RWPE2 (cell line): Measurements from ENCODE around the gene NDUFAF5.
A peak's percentile ranks its signal among the peaks of the same experiment; 100 is the strongest.

Experiments used
- ATAC-seq: fragments of 200-7000 bp; cut with Tn5 transposase; 3 replicates; pipeline ENCODE4 v1.9.1; 2021; ENCODE audit warnings: low read depth
- DNase-seq: peaks from one replicate; pipeline ENCODE4 v3.0.0-alpha.2; 2020; ENCODE audit warnings: low spot score
- H3K27ac ChIP-seq: fragments of 450-650 bp; 2 replicates; pipeline ENCODE4 v1.5.1; 2017; ENCODE audit warnings: mild to moderate bottlenecking; ENCODE audit not compliant: poor library complexity, severe bottlenecking
- H3K27me3 ChIP-seq: fragments of 250-450 bp; sonication (Bioruptor Pico); 2 replicates; pipeline ENCODE4 v1.5.1; 2021; ENCODE audit warnings: mild to moderate bottlenecking, moderate library complexity; ENCODE audit not compliant: insufficient read depth, poor library complexity, severe bottlenecking
- H3K36me3 ChIP-seq: fragments of 250-450 bp; sonication (Bioruptor Pico); 2 replicates; pipeline ENCODE4 v1.5.1; 2020; ENCODE audit warnings: low read depth, mild to moderate bottlenecking, moderate library complexity
- H3K4me1 ChIP-seq: fragments of 250-450 bp; sonication (Bioruptor Pico); 2 replicates; pipeline ENCODE4 v1.5.1; 2021; ENCODE audit warnings: mild to moderate bottlenecking, moderate library complexity; ENCODE audit not compliant: insufficient read depth, poor library complexity, severe bottlenecking
- H3K4me3 ChIP-seq: fragments of 250-450 bp; sonication (Bioruptor Pico); 2 replicates; pipeline ENCODE4 v1.5.1; 2021; ENCODE audit warnings: mild to moderate bottlenecking, moderate library complexity; ENCODE audit not compliant: severe bottlenecking
- H3K9me3 ChIP-seq: fragments of 250-450 bp; sonication (Bioruptor Pico); 2 replicates; pipeline ENCODE4 v1.5.1; 2021; ENCODE audit warnings: mild to moderate bottlenecking, moderate library complexity; ENCODE audit not compliant: severe bottlenecking
- TF ChIP-seq, protein P1 (sequence below): fragments of 450-650 bp; IDR thresholded peaks from one replicate; pipeline ENCODE4 v1.5.1; 2017; ENCODE audit warnings: mild to moderate bottlenecking, moderate library complexity; ENCODE audit not compliant: poor library complexity, severe bottlenecking

NDUFAF5 gene

DNA sequence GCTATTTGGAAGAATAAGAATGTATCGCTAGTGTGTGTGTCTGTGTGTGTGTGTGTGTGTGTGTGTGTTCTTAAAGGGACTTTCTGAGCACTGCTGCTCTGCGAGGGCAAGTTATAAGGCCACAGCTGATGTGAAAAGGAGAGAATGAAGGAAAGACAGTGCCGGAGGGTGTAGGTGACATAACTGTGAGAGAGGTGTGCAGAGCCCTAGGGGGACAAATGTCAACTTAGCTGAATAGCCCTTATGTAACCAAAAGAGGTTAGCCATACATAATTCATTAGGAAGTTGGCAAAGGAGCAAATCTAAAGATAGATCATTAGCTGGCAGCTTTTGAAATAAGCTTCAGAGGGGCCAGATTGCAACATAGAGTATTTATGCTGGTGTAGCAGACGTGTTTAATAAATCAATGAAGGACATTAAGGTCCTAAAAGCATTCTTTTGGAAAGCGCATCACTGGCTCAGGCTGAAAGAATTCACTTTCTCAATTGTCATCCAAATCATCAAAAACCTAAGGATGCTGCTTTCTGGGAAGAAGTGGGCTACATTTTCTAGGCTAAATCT is 81.0 kb downstream of the NDUFAF5 start:
- no peaks in the 10 kb centered on the region for H3K36me3 ChIP-seq
- H3K4me3 ChIP-seq: no peak overlapping the region
- TF ChIP-seq, protein P1, sequence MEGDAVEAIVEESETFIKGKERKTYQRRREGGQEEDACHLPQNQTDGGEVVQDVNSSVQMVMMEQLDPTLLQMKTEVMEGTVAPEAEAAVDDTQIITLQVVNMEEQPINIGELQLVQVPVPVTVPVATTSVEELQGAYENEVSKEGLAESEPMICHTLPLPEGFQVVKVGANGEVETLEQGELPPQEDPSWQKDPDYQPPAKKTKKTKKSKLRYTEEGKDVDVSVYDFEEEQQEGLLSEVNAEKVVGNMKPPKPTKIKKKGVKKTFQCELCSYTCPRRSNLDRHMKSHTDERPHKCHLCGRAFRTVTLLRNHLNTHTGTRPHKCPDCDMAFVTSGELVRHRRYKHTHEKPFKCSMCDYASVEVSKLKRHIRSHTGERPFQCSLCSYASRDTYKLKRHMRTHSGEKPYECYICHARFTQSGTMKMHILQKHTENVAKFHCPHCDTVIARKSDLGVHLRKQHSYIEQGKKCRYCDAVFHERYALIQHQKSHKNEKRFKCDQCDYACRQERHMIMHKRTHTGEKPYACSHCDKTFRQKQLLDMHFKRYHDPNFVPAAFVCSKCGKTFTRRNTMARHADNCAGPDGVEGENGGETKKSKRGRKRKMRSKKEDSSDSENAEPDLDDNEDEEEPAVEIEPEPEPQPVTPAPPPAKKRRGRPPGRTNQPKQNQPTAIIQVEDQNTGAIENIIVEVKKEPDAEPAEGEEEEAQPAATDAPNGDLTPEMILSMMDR: no peak
- ATAC-seq (peak; percentile 35), DNase-seq (no peak)
- H3K27me3 ChIP-seq: no peaks in the 10 kb centered on the region
- no peak overlapping the region for H3K27ac ChIP-seq
- no peaks in the 10 kb centered on the region for H3K9me3 ChIP-seq
- no peaks in the 10 kb centered on the region for H3K4me1 ChIP-seq

DNA sequence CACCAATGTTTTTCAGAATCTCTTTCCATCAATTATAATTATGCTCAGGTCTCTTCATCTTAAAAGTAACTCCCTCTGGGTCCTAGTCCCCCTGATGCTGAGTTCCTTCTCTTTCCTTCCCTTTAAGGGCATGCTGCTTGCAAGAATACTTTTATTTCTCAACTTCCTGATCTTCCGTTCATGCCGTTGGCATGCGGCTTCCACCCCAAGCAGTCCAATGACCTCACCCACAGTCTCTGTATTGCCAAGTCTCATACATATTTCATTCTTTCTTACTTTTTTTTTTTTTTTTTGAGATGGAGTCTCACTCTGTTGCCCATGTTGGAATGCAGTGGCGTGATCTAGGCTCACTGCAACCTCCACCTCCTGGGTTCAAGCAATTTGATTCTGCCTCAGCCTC is 83.5 kb downstream of the NDUFAF5 start:
- Histone ChIP-seq H3K27ac (no peak overlapping the region), H3K36me3 (no peaks in the 10 kb centered on the region), H3K4me1 (no peaks in the 10 kb centered on the region), H3K9me3 (no peaks in the 10 kb centered on the region), H3K27me3 (no peaks in the 10 kb centered on the region), H3K4me3 (no peak overlapping the region)
- DNase-seq: no peak
- peak; percentile 81 for ATAC-seq
- TF ChIP-seq, protein P1: no peak

DNA sequence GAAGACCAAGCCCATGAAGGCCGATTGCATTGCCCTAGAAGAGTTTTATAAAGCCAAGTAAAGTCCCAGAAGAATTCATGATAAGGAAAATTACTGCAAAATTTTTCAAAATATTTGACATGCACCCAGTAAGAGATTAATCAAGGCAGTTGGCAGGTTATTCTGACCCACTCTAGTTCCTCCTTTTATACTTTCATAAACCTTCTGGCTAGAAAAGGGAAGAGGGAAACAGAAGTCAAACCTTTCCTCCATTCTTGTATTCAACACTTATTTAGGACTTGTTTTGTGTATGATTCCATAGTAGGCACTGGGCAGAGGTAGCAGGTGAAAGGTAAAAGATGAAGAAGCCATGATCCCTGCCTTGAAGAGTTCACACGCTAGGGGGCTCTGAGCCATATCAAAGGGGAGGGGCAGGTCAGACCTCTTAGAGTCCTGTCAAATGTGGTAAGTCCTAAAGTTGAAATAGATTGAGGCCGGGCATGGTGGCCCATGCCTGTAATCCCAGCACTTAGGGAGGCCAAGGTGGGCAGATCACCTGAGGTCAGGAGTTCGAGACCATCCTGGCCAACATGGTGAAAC is 85.4 kb downstream of the NDUFAF5 start:
- TF ChIP-seq, protein P1: no peak
- no peaks in the 10 kb centered on the region for H3K4me1 ChIP-seq
- no peaks in the 10 kb centered on the region for H3K27me3 ChIP-seq
- no peak for ATAC-seq
- H3K9me3 ChIP-seq: no peaks in the 10 kb centered on the region
- H3K4me3 ChIP-seq: no peak overlapping the region
- DNase-seq: no peak
- no peak overlapping the region for H3K27ac ChIP-seq
- H3K36me3 ChIP-seq: no peaks in the 10 kb centered on the region
